PC-3 (cell line): ENCODE results near the gene ZHX3.

Experiments used
- CTCF ChIP-seq: fragments of 300-600 bp; sonication (generic); conservative IDR thresholded peaks from 2 replicates; pipeline ENCODE4 v1.5.1; 2017; ENCODE audit warnings: antibody characterized with exemption, low read depth, mild to moderate bottlenecking, low read length
- EZH2 ChIP-seq: fragments of 300-600 bp; sonication (generic); IDR thresholded peaks from one replicate; pipeline ENCODE4 v1.6.1; 2017; ENCODE audit warnings: antibody characterized with exemption, mild to moderate bottlenecking, low read length; ENCODE audit not compliant: unreplicated experiment

GRCh38 chr20:41140226-41141133 lies 177.1 kb downstream of the ZHX3 start:
- TF ChIP-seq EZH2 (no peak), CTCF (no peak)
